ENCODE data around the gene YTHDC2.

DNA sequence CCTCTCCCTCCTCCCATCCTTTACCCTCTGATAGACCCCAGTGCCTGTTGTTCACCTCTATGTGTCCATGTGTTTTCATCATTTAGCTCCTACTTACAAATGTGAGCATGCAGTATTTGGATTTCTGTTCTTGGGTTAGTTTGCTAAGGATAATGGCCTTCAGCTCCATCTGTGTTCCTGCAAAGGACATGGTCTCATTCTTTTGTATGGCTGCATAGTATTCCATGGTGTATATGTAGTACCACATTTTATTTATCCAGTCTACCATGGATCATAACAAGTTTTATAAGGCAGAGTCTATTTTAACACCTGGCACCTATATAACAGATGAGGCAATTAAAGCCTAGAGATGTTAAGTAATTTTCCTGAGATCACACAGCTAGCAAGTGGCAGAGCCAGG is 7.4 kb downstream of the YTHDC2 start:
- TF ChIP-seq EZH2 (IDR thresholded peaks at IDR 0.05; ENCODE audit: insufficient read depth, poor library complexity, severe bottlenecking) (no peak), EZH2phosphoT487 (IDR thresholded peaks at IDR 0.05; ENCODE audit: insufficient read depth, low read depth) (no peak)

Measured in GM23248 (cell line).